Nephron (organoid): Measurements from ENCODE around the gene TENM4.

Experiments used
- H3K27ac Mint-ChIP-seq, 3 experiments: 2 replicates each; pipeline ENCODE4 v1.8.0; 2020; ENCODE audit warnings: mixed read lengths in 3 of 3, mild to moderate bottlenecking in 2 of 3, moderate library complexity in 1 of 3
- H3K27me3 Mint-ChIP-seq: 2 replicates; pipeline ENCODE4 v1.8.0; 2021; ENCODE audit warnings: low read depth, mild to moderate bottlenecking, moderate library complexity, mixed read lengths
- H3K36me3 Mint-ChIP-seq: 2 replicates; pipeline ENCODE4 v1.8.0; 2020; ENCODE audit warnings: low read depth, mixed read lengths
- H3K4me1 Mint-ChIP-seq: 2 replicates; pipeline ENCODE4 v1.8.0; 2020; ENCODE audit warnings: mixed read lengths
- H3K4me3 Mint-ChIP-seq, 3 experiments: 2 replicates each; pipeline ENCODE4 v1.8.0; 2020; ENCODE audit warnings: mild to moderate bottlenecking in 3 of 3, mixed read lengths in 3 of 3, moderate library complexity in 2 of 3
- H3K9me3 Mint-ChIP-seq: 2 replicates; pipeline ENCODE4 v1.8.0; 2020; ENCODE audit warnings: mixed read lengths
- CTCF ChIP-seq, 3 experiments: fragments of 200-600 bp; sonication (generic); IDR thresholded peaks; one replicate each; pipeline ENCODE4 v1.5.0; 2021; ENCODE audit warnings: antibody characterized with exemption in 3 of 3; ENCODE audit not compliant: unreplicated experiment in 3 of 3

TENM4 gene

GRCh38 chr11:79383874-79384273 is 57.0 kb downstream of the TENM4 start:
- H3K27ac Mint-ChIP-seq: peak overlapping the region in 1 of 3 experiments; percentile 11
- H3K4me3 Mint-ChIP-seq: no peak overlapping the region
- TF ChIP-seq CTCF (IDR thresholded peaks at IDR 0.05; ENCODE audit: unreplicated experiment in 3 of 3): no peak
- no peaks in the 10 kb centered on the region for H3K9me3 Mint-ChIP-seq
- H3K27me3 Mint-ChIP-seq: peaks cover 3% of the 10 kb centered on the region
- H3K36me3 Mint-ChIP-seq: peaks cover 4% of the 10 kb centered on the region
- H3K4me1 Mint-ChIP-seq: peaks cover 20% of the 10 kb centered on the region

GRCh38 chr11:79382301-79383050 is 58.4 kb downstream of the TENM4 start:
- peaks cover 20% of the 10 kb centered on the region for H3K4me1 Mint-ChIP-seq
- no peak overlapping the region for H3K4me3 Mint-ChIP-seq
- H3K27ac Mint-ChIP-seq: peak overlapping the region in 2 of 3 experiments; percentile 16 to 32
- H3K27me3 Mint-ChIP-seq: peaks cover 3% of the 10 kb centered on the region
- no peaks in the 10 kb centered on the region for H3K9me3 Mint-ChIP-seq
- TF ChIP-seq CTCF (IDR thresholded peaks at IDR 0.05; ENCODE audit: unreplicated experiment in 3 of 3): no peak
- H3K36me3 Mint-ChIP-seq: no peaks in the 10 kb centered on the region

GRCh38 chr11:79381036-79381435 is 59.8 kb downstream of the TENM4 start:
- Mint-ChIP-seq H3K9me3 (peaks cover 3% of the 10 kb centered on the region), H3K27ac (no peak overlapping the region), H3K4me3 (no peak overlapping the region), H3K4me1 (peaks cover 20% of the 10 kb centered on the region), H3K27me3 (peaks cover 3% of the 10 kb centered on the region), H3K36me3 (peaks cover 4% of the 10 kb centered on the region)
- TF ChIP-seq CTCF (IDR thresholded peaks at IDR 0.05; ENCODE audit: unreplicated experiment in 3 of 3): no peak

- H3K9me3 Mint-ChIP-seq: peaks cover 3% of the 10 kb centered on the region
- H3K4me1 Mint-ChIP-seq: peaks cover 5% of the 10 kb centered on the region
- no peaks in the 10 kb centered on the region for H3K27me3 Mint-ChIP-seq
- peaks cover 7% of the 10 kb centered on the region for H3K36me3 Mint-ChIP-seq
- no peak overlapping the region for H3K27ac Mint-ChIP-seq
- H3K4me3 Mint-ChIP-seq: no peak overlapping the region
- no peak for TF ChIP-seq CTCF (IDR thresholded peaks at IDR 0.05; ENCODE audit: unreplicated experiment in 3 of 3)
Measured at GRCh38 chr11:79377406-79377805, 63.4 kb downstream of the TENM4 start.

GRCh38 chr11:79375818-79376550 is 64.8 kb downstream of the TENM4 start:
- H3K9me3 Mint-ChIP-seq: peaks cover 3% of the 10 kb centered on the region
- H3K4me3 Mint-ChIP-seq: no peak overlapping the region
- peaks cover 7% of the 10 kb centered on the region for H3K36me3 Mint-ChIP-seq
- H3K27ac Mint-ChIP-seq: no peak overlapping the region
- TF ChIP-seq CTCF (IDR thresholded peaks at IDR 0.05; ENCODE audit: unreplicated experiment in 3 of 3): no peak
- no peaks in the 10 kb centered on the region for H3K4me1 Mint-ChIP-seq
- no peaks in the 10 kb centered on the region for H3K27me3 Mint-ChIP-seq
